RWPE1 (cell line): ENCODE results near the gene ITLN2.
"Not testable (repeated sequence)": the region's sequence is repeated elsewhere in the genome, so short reads cannot be mapped to it uniquely, and the experiment has no call there.

Source experiments
- CTCF ChIA-PET: fragments of 350-600 bp; sonication (Branson Sonifier 250); formaldehyde crosslinking; extraction: SDS; loops from one replicate; lab custom pipeline; 2021; lab: Yijun Ruan, JAX
- POLR2A ChIA-PET: fragments of 400-600 bp; formaldehyde crosslinking; extraction: SDS; loops from one replicate; lab custom pipeline; 2020; ENCODE audit warnings: antibody characterized with exemption; ENCODE audit not compliant: low non-redundant PET; lab: Yijun Ruan, JAX
- DNase-seq: peaks from one replicate; pipeline ENCODE4 v3.0.0; 2012; ENCODE audit warnings: low spot score
- H3K27ac ChIP-seq: fragments of 450-650 bp; 2 replicates; pipeline ENCODE4 v1.5.1; 2017
- CTCF ChIP-seq: fragments of 450-650 bp; conservative IDR thresholded peaks from 2 replicates; pipeline ENCODE4 v1.5.1; 2017; ENCODE audit warnings: low read depth, mild to moderate bottlenecking

Gene ITLN2

DNA sequence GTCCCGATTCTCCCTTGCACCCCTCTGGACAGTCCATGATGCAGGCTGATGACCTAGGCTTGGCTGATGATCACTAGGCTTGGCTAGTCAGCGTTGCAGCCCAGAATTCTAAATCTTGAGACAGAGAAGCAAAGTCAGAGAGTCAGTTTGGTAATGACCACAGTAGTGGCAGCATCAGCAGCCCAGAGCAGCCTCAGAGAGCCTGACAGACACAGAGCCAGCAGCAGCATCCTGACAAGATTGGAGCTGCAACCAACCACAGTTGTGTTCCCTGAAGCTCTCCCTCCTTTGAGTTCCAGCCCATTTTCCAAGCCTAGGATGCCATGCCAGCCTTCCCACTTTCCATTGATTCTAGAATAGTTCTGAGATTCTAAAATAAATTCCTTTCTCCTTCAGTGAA is 52.8 kb downstream of the ITLN2 start:
- H3K27ac ChIP-seq: no peak overlapping the region
- POLR2A ChIA-PET: no interaction called here
- TF ChIP-seq CTCF: no peak
- no peak for DNase-seq
- CTCF ChIA-PET: no interaction called here

GRCh38 chr1:160900683-160901082 is 53.9 kb downstream of the ITLN2 start:
- POLR2A ChIA-PET: interaction anchor here (0.6 kb wide), 1 partner anchor 216 kb away, joined by 3 read pairs; no protein-coding TSS in a partner anchor
- DNase-seq, CTCF ChIA-PET, H3K27ac ChIP-seq: not testable (repeated sequence)
